ENCODE results near the gene ELN.

The ELN gene

DNA sequence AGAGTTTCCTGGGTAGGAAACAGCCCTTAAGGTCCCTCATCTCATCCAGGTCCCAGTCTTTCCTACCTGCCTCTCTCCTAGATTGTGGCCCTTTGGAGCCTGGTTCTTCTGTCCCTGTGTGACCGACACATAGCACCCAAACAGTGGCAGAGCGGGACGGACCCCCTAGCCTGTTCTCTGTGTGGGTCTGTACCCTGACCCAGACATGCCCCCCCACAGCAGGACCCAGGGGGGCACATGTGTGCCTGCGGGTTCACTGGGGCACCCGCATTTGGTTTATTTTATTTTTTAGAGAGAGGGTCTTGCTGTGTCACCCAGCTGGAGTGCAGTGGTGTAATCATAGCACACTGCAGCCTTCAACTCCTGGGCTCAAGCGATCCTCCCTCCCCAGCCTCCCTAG, 67.2 kb downstream of the ELN start:
- no peaks in the 10 kb centered on the region for H3K9me3 ChIP-seq (ENCODE audit: control insufficient read depth, insufficient read depth, low read length)
- H3K27me3 ChIP-seq (ENCODE audit: control insufficient read depth, insufficient read depth, low read length): no peaks in the 10 kb centered on the region
- H3K4me1 ChIP-seq (ENCODE audit: control insufficient read depth, insufficient read depth, low read length): peaks cover 17% of the 10 kb centered on the region
- no peak overlapping the region for H3K4me3 ChIP-seq (ENCODE audit: low read length)
- H3K36me3 ChIP-seq (ENCODE audit: control insufficient read depth, insufficient read depth, low read length): peaks cover 15% of the 10 kb centered on the region; the same call in 1 of the 2 replicates
- no peak overlapping the region for H3K27ac ChIP-seq (ENCODE audit: low read length)
- DNase-seq (ENCODE audit: low read depth, low spot score): no peak
- no CpG with 5 or more reads among the region's 6 CpGs for WGBS (ENCODE audit: insufficient coverage, insufficient read length)

DNA sequence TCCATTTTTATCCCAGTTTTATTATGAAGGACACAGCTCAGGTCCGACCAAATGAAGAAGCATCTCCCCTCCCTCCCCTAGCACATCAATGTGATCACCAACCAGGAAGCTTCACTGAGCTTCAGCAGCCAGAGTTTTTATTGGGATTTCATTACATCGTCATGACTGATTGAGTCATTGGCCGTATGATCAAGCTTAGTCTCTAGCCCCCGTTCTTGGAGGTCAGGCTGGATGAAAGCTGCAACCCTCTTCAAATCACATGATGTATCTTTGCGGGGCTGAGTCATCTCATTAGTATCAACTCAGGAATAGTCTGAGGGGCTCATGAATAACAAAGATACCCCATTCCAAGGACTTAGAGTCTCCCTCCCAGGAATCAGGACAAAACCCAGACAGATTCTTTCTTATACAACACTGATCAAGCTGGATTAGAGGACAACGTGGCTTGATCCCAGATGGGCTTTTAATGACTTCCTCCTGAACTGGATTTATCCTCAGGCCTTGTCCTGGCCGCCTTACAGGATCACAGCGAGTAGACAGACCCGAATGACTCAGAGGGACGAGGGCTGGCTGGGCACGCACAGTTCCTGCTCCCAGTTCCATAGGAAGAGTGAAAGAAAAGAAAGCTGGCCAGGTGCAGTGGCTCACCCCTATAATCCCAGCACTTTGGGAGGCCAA, 70.1 kb downstream of the ELN start:
- H3K36me3 ChIP-seq (ENCODE audit: control insufficient read depth, insufficient read depth, low read length): peaks cover 25% of the 10 kb centered on the region

DNA sequence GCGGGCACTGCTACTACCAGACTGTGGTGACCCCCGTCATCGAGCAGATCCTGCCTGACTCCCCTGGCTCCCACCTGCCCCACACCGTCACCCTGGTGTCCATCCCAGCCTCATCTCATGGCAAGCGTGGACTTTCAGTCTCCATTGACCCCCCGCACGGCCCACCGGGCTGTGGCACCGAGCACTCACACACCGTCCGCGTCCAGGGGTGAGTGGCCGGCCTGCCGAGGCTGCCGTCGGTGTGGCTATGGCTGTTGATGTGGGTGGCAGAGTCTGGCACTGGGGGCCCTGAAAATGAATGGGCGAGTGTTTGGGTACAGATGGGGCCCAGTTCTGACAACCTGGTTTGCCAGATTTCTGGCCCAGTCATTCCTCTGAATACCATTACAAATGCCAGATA, 71.1 kb downstream of the ELN start:
- peaks cover 25% of the 10 kb centered on the region for H3K36me3 ChIP-seq (ENCODE audit: control insufficient read depth, insufficient read depth, low read length)
- no peak overlapping the region for H3K4me3 ChIP-seq (ENCODE audit: low read length)
- H3K27ac ChIP-seq (ENCODE audit: low read length): no peak overlapping the region
- no peaks in the 10 kb centered on the region for H3K9me3 ChIP-seq (ENCODE audit: control insufficient read depth, insufficient read depth, low read length)
- H3K27me3 ChIP-seq (ENCODE audit: control insufficient read depth, insufficient read depth, low read length): no peaks in the 10 kb centered on the region
- H3K4me1 ChIP-seq (ENCODE audit: control insufficient read depth, insufficient read depth, low read length): peaks cover 6% of the 10 kb centered on the region; the same call in 1 of the 2 replicates
- no peak for DNase-seq (ENCODE audit: low read depth, low spot score)
- WGBS (ENCODE audit: insufficient coverage, insufficient read length): no CpG with 5 or more reads among the region's 17 CpGs

More for the DNA sequence above, 70.1 kb downstream of the ELN start:
- no CpG with 5 or more reads among the region's 11 CpGs for WGBS (ENCODE audit: insufficient coverage, insufficient read length)
- H3K9me3 ChIP-seq (ENCODE audit: control insufficient read depth, insufficient read depth, low read length): no peaks in the 10 kb centered on the region
- H3K27ac ChIP-seq (ENCODE audit: low read length): no peak overlapping the region
- no peaks in the 10 kb centered on the region for H3K27me3 ChIP-seq (ENCODE audit: control insufficient read depth, insufficient read depth, low read length)
- no peak for DNase-seq (ENCODE audit: low read depth, low spot score)
- H3K4me1 ChIP-seq (ENCODE audit: control insufficient read depth, insufficient read depth, low read length): peaks cover 9% of the 10 kb centered on the region
- H3K4me3 ChIP-seq (ENCODE audit: low read length): no peak overlapping the region

DNA sequence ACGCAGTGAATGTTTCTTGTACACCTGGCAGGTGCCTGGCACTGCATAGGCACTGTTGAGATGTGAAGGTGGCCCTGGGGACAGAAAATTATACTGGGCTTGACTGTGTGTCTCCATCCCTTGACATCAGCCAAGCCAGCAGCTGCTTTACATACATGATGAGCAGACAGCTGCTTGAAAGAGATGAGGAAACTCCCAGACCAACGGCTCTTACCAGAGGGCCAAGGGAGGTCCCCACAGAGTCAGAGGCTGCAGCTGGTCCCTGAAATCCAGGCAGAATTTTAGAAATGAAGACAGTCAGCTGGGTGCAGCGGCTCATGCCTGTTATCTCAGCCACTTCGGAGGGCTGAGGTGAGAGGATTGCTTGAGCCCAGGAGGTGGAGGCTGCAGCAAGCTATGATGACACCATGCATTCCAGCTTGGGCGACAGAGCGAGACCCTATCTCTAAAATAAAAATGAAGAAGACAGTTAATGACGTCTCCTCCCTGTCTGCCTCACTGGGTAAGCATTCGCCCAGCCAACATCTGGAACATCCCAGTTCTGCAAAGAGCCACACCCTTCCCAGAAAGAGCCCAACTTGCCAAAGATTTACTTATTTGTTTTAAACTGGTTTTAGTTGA, 73.2 kb downstream of the ELN start:
- no peak overlapping the region for H3K4me3 ChIP-seq (ENCODE audit: low read length)
- no peaks in the 10 kb centered on the region for H3K4me1 ChIP-seq (ENCODE audit: control insufficient read depth, insufficient read depth, low read length)
- peaks cover 31% of the 10 kb centered on the region for H3K36me3 ChIP-seq (ENCODE audit: control insufficient read depth, insufficient read depth, low read length)
- no peak for DNase-seq (ENCODE audit: low read depth, low spot score)
- no CpG with 5 or more reads among the region's 8 CpGs for WGBS (ENCODE audit: insufficient coverage, insufficient read length)
- no peaks in the 10 kb centered on the region for H3K9me3 ChIP-seq (ENCODE audit: control insufficient read depth, insufficient read depth, low read length)
- H3K27ac ChIP-seq (ENCODE audit: low read length): no peak overlapping the region
- no peaks in the 10 kb centered on the region for H3K27me3 ChIP-seq (ENCODE audit: control insufficient read depth, insufficient read depth, low read length)

DNA sequence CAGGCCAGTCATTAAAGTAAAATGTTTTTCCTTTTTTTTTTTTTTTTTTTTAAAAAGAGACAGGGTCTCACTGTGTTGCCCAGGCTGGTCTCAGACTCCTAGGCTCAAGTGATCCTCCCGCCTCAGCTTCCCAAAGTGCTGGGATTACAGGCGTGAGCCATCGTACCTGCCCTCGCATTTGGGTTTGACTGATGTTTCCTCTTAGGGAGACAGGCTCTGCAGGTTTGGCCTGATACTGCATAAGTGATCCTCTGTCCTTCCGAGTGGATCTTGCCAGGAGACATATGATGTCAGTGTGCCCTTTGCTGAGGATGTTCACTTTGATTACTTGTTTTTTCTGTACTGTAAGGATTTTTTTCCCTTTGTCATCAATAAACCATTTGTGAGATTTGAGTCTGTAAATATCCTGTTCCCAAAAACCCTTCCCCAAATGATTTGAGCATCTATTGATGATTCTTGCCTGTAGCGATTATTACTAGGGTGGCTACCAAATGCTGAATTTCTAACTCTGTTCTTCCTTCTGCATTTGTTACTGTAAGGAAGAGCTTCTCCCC, 75.3 kb downstream of the ELN start:
- no peak overlapping the region for H3K27ac ChIP-seq (ENCODE audit: low read length)
- WGBS (ENCODE audit: insufficient coverage, insufficient read length): no CpG with 5 or more reads among the region's 6 CpGs
- peaks cover 26% of the 10 kb centered on the region for H3K36me3 ChIP-seq (ENCODE audit: control insufficient read depth, insufficient read depth, low read length)
- H3K27me3 ChIP-seq (ENCODE audit: control insufficient read depth, insufficient read depth, low read length): no peaks in the 10 kb centered on the region
- DNase-seq (ENCODE audit: low read depth, low spot score): no peak
- no peaks in the 10 kb centered on the region for H3K9me3 ChIP-seq (ENCODE audit: control insufficient read depth, insufficient read depth, low read length)
- no peak overlapping the region for H3K4me3 ChIP-seq (ENCODE audit: low read length)
- H3K4me1 ChIP-seq (ENCODE audit: control insufficient read depth, insufficient read depth, low read length): no peaks in the 10 kb centered on the region

DNA sequence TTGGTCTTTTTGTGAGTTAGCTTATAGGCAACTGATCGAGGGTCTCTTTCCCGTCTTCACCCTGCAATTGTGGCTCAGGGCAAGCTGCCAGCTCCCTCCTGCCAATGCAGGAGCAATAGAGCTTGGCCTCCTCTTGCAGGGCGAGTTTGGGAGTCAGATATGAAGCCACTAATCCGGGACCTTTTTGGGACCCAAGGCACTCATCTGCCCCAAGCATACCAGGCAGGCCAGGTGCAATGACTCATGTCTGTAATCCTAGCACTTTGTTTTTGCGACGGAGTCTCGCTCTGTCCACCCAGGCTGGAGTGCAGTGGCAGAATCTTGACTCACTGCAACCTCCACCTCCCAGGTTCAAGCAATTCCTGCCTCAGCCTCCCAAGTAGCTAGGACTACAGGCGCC, 76.7 kb downstream of the ELN start:
- Histone ChIP-seq H3K27me3 (ENCODE audit: control insufficient read depth, insufficient read depth, low read length) (no peaks in the 10 kb centered on the region), H3K27ac (ENCODE audit: low read length) (no peak overlapping the region), H3K4me3 (ENCODE audit: low read length) (no peak overlapping the region), H3K9me3 (ENCODE audit: control insufficient read depth, insufficient read depth, low read length) (no peaks in the 10 kb centered on the region), H3K4me1 (ENCODE audit: control insufficient read depth, insufficient read depth, low read length) (no peaks in the 10 kb centered on the region), H3K36me3 (ENCODE audit: control insufficient read depth, insufficient read depth, low read length) (peaks cover 24% of the 10 kb centered on the region)
- WGBS (ENCODE audit: insufficient coverage, insufficient read length): no CpG with 5 or more reads among the region's 8 CpGs
- DNase-seq (ENCODE audit: low read depth, low spot score): no peak

DNA sequence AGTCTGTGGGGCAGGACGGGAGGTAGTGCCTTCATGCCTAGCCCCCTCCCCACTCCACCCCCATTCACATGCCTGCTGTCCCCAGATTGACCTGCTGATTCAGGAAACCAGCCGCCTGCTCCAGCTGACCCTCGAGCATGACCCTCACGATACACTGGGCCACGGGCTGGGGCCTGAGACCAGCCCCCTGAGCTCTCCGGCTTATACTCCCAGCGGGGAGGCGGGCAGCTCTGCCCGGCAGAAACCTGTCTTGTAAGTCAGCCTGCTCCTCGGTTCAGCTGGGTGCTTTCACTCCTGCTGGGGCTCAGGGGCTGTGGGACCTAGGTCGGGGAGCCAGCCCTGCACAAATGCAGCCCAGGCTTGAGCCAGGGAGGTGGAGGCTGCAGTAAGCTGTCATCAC, 78.0 kb downstream of the ELN start:
- H3K27ac ChIP-seq (ENCODE audit: low read length): no peak overlapping the region
- H3K9me3 ChIP-seq (ENCODE audit: control insufficient read depth, insufficient read depth, low read length): no peaks in the 10 kb centered on the region
- H3K4me3 ChIP-seq (ENCODE audit: low read length): no peak overlapping the region
- H3K36me3 ChIP-seq (ENCODE audit: control insufficient read depth, insufficient read depth, low read length): peaks cover 22% of the 10 kb centered on the region
- no peaks in the 10 kb centered on the region for H3K27me3 ChIP-seq (ENCODE audit: control insufficient read depth, insufficient read depth, low read length)
- WGBS (ENCODE audit: insufficient coverage, insufficient read length): no CpG with 5 or more reads among the region's 11 CpGs
- DNase-seq (ENCODE audit: low read depth, low spot score): no peak
- no peaks in the 10 kb centered on the region for H3K4me1 ChIP-seq (ENCODE audit: control insufficient read depth, insufficient read depth, low read length)

DNA sequence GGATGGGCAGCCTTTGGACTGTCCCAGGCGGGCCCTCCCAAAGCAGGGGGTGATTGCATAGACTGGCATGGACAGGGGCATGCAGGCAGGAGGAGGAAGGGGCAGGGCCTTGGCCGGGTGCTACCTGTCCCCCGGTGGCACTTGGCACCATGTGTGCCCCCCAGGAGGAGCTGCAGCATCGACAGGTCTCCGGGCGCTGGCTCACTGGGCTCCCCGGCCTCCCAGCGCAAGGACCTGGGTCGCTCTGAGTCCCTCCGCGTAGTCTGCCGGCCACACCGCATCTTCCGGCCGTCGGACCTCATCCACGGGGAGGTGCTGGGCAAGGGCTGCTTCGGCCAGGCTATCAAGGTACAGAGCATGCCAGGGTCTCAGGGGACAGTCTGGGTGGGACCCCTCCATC, 78.9 kb downstream of the ELN start:
- H3K9me3 ChIP-seq (ENCODE audit: control insufficient read depth, insufficient read depth, low read length): no peaks in the 10 kb centered on the region
- no peak overlapping the region for H3K27ac ChIP-seq (ENCODE audit: low read length)
- peaks cover 20% of the 10 kb centered on the region for H3K36me3 ChIP-seq (ENCODE audit: control insufficient read depth, insufficient read depth, low read length)
- no peak overlapping the region for H3K4me3 ChIP-seq (ENCODE audit: low read length)
- H3K4me1 ChIP-seq (ENCODE audit: control insufficient read depth, insufficient read depth, low read length): no peaks in the 10 kb centered on the region
- no peak for DNase-seq (ENCODE audit: low read depth, low spot score)
- no peaks in the 10 kb centered on the region for H3K27me3 ChIP-seq (ENCODE audit: control insufficient read depth, insufficient read depth, low read length)
- no CpG with 5 or more reads among the region's 18 CpGs for WGBS (ENCODE audit: insufficient coverage, insufficient read length)

DNA sequence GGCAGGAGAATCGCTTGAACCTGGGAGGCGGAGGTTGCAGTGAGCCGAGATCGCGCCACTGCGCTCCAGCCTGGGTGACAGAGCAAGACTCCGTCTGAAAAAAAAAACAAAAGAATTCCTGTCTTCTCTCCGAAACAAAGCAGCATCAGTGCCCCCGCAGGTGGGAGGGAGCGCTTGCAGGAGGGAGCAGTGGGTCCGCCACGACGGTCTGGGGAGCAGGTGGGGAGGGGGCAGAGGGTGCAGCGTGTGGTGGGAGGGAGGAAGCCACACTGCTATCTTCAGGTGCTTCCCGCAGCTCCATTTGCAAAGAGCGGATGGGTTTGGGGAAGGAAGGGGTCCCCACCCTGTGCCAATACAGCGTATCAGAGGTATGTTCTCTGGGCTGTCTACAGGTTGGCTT, 87.4 kb downstream of the ELN start:
- WGBS (ENCODE audit: insufficient coverage, insufficient read length): no CpG with 5 or more reads among the region's 17 CpGs
- Histone ChIP-seq H3K4me3 (ENCODE audit: low read length) (no peak overlapping the region), H3K27me3 (ENCODE audit: control insufficient read depth, insufficient read depth, low read length) (no peaks in the 10 kb centered on the region), H3K4me1 (ENCODE audit: control insufficient read depth, insufficient read depth, low read length) (peaks cover 2% of the 10 kb centered on the region), H3K9me3 (ENCODE audit: control insufficient read depth, insufficient read depth, low read length) (no peaks in the 10 kb centered on the region), H3K27ac (ENCODE audit: low read length) (no peak overlapping the region), H3K36me3 (ENCODE audit: control insufficient read depth, insufficient read depth, low read length) (peaks cover 24% of the 10 kb centered on the region)
- DNase-seq (ENCODE audit: low read depth, low spot score): no peak

DNA sequence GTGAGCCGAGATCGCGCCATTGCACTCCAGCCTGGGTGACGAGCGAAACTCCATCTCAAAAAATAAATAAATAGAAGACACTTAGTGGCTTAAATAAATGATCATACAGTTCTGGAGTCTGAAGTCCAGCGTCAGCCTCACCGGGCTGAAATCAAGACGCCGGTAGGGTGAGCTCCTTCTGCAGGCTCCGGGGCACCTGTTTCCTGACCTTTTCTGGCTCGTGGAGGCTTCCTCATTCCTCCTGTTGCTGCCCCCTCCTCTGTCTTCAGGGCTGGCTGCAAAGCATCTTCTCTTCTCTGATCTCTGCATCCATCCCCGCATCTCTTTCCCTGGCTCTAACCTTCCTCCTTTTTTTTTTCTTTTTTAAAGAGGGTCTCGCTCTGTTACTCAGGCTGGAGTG, 88.4 kb downstream of the ELN start:
- Histone ChIP-seq H3K4me1 (ENCODE audit: control insufficient read depth, insufficient read depth, low read length) (peaks cover 2% of the 10 kb centered on the region), H3K27me3 (ENCODE audit: control insufficient read depth, insufficient read depth, low read length) (no peaks in the 10 kb centered on the region), H3K36me3 (ENCODE audit: control insufficient read depth, insufficient read depth, low read length) (peaks cover 34% of the 10 kb centered on the region), H3K27ac (ENCODE audit: low read length) (no peak overlapping the region), H3K9me3 (ENCODE audit: control insufficient read depth, insufficient read depth, low read length) (no peaks in the 10 kb centered on the region), H3K4me3 (ENCODE audit: low read length) (no peak overlapping the region)
- WGBS (ENCODE audit: insufficient coverage, insufficient read length): no CpG with 5 or more reads among the region's 13 CpGs
- no peak for DNase-seq (ENCODE audit: low read depth, low spot score)
